ENCODE results near the gene SPECC1. TPM values are rescaled to one million over a fixed set of nuclear protein-coding genes. Genes with fewer than 3 reads are reported as not detected.
"Not testable (repeated sequence)": the region's sequence is repeated elsewhere in the genome, so short reads cannot be mapped to it uniquely, and the experiment has no call there.

SPECC1 gene
- total and polyA plus RNA-seq, 2 donors = 7.6 to 9.3 TPM

DNA sequence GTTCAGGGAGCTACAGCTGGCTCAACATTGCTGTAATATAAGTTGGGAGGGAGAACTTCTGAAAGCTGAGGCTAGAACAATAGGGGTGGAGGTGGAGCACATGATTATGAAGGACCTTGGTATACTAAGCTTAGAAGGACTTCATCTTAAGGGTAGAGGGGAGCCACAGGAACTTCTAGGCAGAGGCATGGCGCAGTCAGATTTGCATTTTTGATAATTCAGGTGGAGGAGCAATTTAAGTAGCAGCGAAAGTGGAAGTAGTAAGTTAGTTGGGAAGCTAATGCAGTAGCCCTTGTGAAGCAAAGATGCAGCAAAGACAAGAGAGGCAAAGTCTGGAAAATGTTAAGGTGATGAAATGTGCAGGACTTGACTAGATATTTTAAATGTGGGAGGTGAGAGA, 144.1 kb downstream of the SPECC1 start:
- WGBS = 98% methylated on average over 2 of the region's 2 CpGs

DNA sequence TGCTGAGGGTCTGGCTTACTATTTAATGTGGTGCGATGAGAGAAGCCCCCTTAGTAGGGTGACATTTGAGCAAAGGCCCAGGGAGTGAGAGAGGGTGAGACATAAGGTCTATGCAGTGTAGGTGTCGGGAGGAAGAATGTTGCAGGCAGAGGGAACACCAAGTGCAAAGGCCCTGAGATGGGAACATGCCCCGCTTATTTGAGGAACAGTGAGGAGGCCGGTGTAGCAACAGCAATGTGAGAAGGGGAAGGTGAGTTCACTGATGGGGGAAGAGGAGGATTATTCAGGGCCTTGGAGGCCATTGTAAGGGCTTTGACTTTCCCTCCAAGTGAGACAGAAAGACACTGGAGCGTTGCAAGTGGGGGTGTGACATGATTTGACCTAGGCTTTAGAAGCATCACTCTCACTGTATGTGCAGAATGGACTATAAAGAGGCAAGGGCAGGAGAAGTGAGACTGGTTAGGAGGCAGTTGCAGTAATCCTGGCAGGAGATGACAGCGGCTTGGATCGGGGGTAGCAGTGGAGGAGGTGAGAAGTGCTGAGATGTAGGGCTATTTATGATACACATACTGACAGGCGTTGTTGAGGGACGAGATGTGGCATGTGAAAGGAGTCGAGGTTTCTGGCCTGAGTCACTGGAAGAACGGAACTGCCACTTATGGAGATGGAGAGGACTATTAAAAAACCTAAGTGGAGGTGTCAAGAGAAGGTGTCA, 145.3 kb downstream of the SPECC1 start:
- WGBS = 96% methylated on average over 11 of the region's 11 CpGs
- H3K4me1 ChIP-seq (ENCODE audit: control insufficient read depth in 2 of 2, insufficient read depth in 2 of 2, low read length in 2 of 2) = peaks cover 13 to 15% of the 10 kb centered on the region in 2 donors

More for the DNA sequence above, 144.1 kb downstream of the SPECC1 start:
- Histone ChIP-seq H3K27ac (ENCODE audit: low read depth in 1 of 2, low read length in 1 of 2) (no peak overlapping the region), H3K4me1 (ENCODE audit: control insufficient read depth in 2 of 2, insufficient read depth in 2 of 2, low read length in 2 of 2) (peaks cover 13 to 15% of the 10 kb centered on the region in 2 donors), H3K4me3 (ENCODE audit: low read length in 2 of 2) (no peak overlapping the region), H3K27me3 (ENCODE audit: control insufficient read depth in 2 of 2, insufficient read depth in 1 of 2, low read length in 1 of 2) (peaks cover 17 to 23% of the 10 kb centered on the region in 2 donors), H3K9me3 (ENCODE audit: control insufficient read depth in 2 of 2, insufficient read depth in 1 of 2, low read length in 1 of 2) (peaks cover 1 to 3% of the 10 kb centered on the region in 2 donors), H3K36me3 (ENCODE audit: control insufficient read depth in 2 of 2, insufficient read depth in 2 of 2, low read length in 1 of 2) (no peaks in the 10 kb centered on the region)
- DNase-seq (ENCODE audit: low read depth in 6 of 9, low spot score in 9 of 9) = no peak

DNA sequence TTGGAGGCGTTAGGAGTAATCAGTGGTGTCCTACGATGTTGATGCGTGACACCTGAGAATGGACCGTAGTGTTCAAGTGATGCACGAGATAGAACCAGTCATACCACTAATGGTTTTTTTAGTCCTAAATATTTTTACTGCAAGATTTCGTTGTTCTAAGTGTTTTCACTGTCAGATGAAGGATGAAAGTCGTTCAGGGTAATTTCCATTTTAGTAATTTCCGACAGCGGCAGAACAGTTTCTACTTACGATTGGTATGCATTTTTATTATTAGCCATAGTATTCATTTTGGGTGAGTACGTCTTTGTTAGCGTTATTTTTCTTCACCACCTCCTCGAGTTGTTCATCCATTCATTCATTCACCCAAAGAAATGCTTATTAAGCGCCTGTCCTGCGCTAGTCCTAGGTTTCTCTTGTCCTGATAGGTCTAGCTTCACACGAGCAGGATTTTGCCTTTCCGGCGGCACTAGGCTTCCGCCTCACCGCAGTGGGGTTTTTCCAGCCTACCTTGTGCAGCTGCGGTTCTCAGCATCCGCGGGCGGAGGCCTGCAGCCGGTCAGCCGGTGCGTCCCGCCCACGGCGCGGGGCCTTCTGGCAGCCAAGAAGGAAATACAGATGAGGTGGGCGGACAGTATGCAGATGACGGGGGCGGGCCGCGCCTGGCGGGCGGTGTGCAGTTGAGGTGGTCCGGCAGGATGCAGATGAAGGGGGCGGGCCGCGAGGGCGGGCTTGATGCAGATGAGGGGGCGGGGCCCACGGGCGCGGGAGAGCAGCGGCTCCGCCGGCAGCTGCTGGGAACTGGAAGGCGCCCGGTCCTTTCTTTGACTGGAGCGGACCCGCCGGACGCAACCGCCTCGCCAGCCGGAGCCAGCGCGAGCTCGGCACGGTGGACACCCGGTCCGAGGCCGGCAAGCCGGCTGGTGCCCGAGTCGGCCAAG, 146.4 kb downstream of the SPECC1 start:
- Histone ChIP-seq H3K36me3 (ENCODE audit: control insufficient read depth in 2 of 2, insufficient read depth in 2 of 2, low read length in 1 of 2) (no peaks in the 10 kb centered on the region), H3K27ac (ENCODE audit: low read depth in 1 of 2, low read length in 1 of 2) (no peak overlapping the region), H3K4me3 (ENCODE audit: low read length in 2 of 2) (peak overlapping the region; percentile 24 to 60), H3K27me3 (ENCODE audit: control insufficient read depth in 2 of 2, insufficient read depth in 1 of 2, low read length in 1 of 2) (peaks cover 17 to 28% of the 10 kb centered on the region in 2 donors), H3K4me1 (ENCODE audit: control insufficient read depth in 2 of 2, insufficient read depth in 2 of 2, low read length in 2 of 2) (peaks cover 13 to 15% of the 10 kb centered on the region in 2 donors), H3K9me3 (ENCODE audit: control insufficient read depth in 2 of 2, insufficient read depth in 1 of 2, low read length in 1 of 2) (peaks cover 1 to 3% of the 10 kb centered on the region in 2 donors)
- WGBS = 11% methylated on average over 69 of the region's 69 CpGs
- DNase-seq (ENCODE audit: low read depth in 6 of 9, low spot score in 9 of 9) = peak; percentile 65 to 94 (median 89)

More for the DNA sequence above, 145.3 kb downstream of the SPECC1 start:
- Histone ChIP-seq H3K4me3 (ENCODE audit: low read length in 2 of 2) (no peak overlapping the region), H3K9me3 (ENCODE audit: control insufficient read depth in 2 of 2, insufficient read depth in 1 of 2, low read length in 1 of 2) (peaks cover 1 to 3% of the 10 kb centered on the region in 2 donors), H3K36me3 (ENCODE audit: control insufficient read depth in 2 of 2, insufficient read depth in 2 of 2, low read length in 1 of 2) (no peaks in the 10 kb centered on the region), H3K27ac (ENCODE audit: low read depth in 1 of 2, low read length in 1 of 2) (no peak overlapping the region), H3K27me3 (ENCODE audit: control insufficient read depth in 2 of 2, insufficient read depth in 1 of 2, low read length in 1 of 2) (peaks cover 17 to 28% of the 10 kb centered on the region in 2 donors)
- DNase-seq (ENCODE audit: low read depth in 6 of 9, low spot score in 9 of 9) = no peak

DNA sequence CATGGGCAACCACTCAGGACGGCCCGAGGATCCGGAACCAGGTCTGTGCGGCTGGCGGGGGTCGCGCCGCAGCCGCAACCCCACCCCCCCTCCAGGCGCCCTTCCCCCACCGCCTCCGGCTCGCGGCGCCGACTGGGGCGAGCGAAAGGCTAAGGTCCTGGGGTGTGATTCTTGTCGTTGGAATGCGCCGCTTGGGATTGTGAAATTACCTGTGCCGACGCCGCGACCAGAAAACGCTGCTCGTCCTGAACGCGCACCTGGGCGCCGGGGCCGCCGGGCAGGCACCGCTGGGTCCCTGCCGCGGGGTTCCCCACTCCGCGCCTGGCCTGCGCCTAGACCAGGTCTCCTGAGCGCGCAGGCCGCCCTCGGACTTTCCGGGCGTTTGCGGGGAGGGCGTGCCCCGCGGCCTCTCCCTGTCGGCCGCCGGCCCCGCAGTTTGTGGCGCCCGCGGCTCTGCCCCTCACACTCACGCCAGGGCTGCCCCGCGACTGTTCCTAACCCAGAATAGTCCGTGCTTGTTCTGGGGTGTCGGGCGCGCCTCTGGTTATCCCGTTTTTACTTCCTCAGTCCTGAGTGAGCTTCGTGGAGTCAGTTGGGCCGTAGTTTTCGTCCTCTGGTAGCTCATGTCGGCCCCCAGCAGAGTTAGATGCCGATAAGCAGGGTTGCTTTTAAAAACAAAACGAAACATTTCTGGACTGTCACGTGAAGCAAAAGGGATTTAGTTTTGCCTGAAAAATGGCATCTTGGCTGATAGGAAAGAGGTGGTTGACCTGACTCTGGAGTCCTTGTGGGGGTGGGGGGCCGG, 147.2 kb downstream of the SPECC1 start:
- H3K27ac ChIP-seq (ENCODE audit: low read depth in 1 of 2, low read length in 1 of 2) = no peak overlapping the region
- H3K27me3 ChIP-seq (ENCODE audit: control insufficient read depth in 2 of 2, insufficient read depth in 1 of 2, low read length in 1 of 2) = peaks cover 17 to 28% of the 10 kb centered on the region in 2 donors
- WGBS = 2% methylated on average over 72 of the region's 72 CpGs
- H3K9me3 ChIP-seq (ENCODE audit: control insufficient read depth in 2 of 2, insufficient read depth in 1 of 2, low read length in 1 of 2) = peaks cover 1 to 3% of the 10 kb centered on the region in 2 donors
- DNase-seq (ENCODE audit: low read depth in 6 of 9, low spot score in 9 of 9) = peak in 2 of 9 donors; percentile 4 to 23
- H3K4me3 ChIP-seq (ENCODE audit: low read length in 2 of 2) = peak overlapping the region; percentile 24 to 60
- no peaks in the 10 kb centered on the region for H3K36me3 ChIP-seq (ENCODE audit: control insufficient read depth in 2 of 2, insufficient read depth in 2 of 2, low read length in 1 of 2)
- H3K4me1 ChIP-seq (ENCODE audit: control insufficient read depth in 2 of 2, insufficient read depth in 2 of 2, low read length in 2 of 2) = peaks cover 13 to 15% of the 10 kb centered on the region in 2 donors

DNA sequence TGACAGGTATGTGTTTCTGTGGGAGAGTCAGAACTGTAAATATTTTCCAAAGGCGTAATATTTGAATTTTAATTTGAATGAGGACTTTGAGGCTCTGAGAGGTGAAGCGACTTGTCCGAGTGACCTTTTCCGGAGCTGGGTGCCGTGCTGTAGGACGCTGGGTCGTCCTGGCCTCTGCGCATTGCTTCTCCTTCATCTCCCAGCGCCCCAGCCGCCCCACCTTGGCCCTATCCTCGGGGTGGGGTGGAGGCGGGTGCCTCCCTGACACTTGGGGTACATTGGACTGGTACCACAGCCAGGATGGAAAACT, 147.8 kb downstream of the SPECC1 start:
- H3K4me3 ChIP-seq (ENCODE audit: low read length in 2 of 2) = peak overlapping the region; percentile 24 to 60
- peaks cover 13 to 15% of the 10 kb centered on the region in 2 donors for H3K4me1 ChIP-seq (ENCODE audit: control insufficient read depth in 2 of 2, insufficient read depth in 2 of 2, low read length in 2 of 2)
- peaks cover 17 to 28% of the 10 kb centered on the region in 2 donors for H3K27me3 ChIP-seq (ENCODE audit: control insufficient read depth in 2 of 2, insufficient read depth in 1 of 2, low read length in 1 of 2)
- DNase-seq (ENCODE audit: low read depth in 6 of 9, low spot score in 9 of 9) = no peak
- H3K27ac ChIP-seq (ENCODE audit: low read depth in 1 of 2, low read length in 1 of 2) = no peak overlapping the region
- no peaks in the 10 kb centered on the region for H3K36me3 ChIP-seq (ENCODE audit: control insufficient read depth in 2 of 2, insufficient read depth in 2 of 2, low read length in 1 of 2)
- WGBS = 94% methylated on average over 12 of the region's 12 CpGs
- peaks cover 1 to 3% of the 10 kb centered on the region in 2 donors for H3K9me3 ChIP-seq (ENCODE audit: control insufficient read depth in 2 of 2, insufficient read depth in 1 of 2, low read length in 1 of 2)

DNA sequence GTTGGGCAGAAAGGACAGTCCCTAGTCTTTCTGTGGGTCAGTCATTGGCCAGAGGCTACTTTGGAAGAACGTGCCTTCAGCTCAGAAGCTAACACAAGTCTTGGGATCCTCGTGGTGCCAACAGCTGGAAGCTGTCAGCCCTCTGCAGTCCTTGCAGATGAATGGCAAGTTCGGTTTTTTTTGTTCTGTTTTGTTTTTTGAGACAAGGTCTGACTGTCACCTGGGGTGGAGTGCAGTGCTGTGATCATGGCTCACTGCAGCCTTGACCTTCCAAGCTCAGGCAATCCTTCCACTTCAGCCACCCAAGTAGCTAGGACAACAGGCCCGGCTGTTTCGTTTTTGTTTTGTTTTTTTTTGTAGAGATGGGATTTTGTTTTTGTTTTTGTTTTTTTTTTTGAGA, 149.4 kb downstream of the SPECC1 start:
- Histone ChIP-seq H3K27ac (ENCODE audit: low read depth in 1 of 2, low read length in 1 of 2) (no peak overlapping the region), H3K27me3 (ENCODE audit: control insufficient read depth in 2 of 2, insufficient read depth in 1 of 2, low read length in 1 of 2) (peaks cover 17 to 28% of the 10 kb centered on the region in 2 donors), H3K4me1 (ENCODE audit: control insufficient read depth in 2 of 2, insufficient read depth in 2 of 2, low read length in 2 of 2) (peaks cover 13 to 15% of the 10 kb centered on the region in 2 donors), H3K36me3 (ENCODE audit: control insufficient read depth in 2 of 2, insufficient read depth in 2 of 2, low read length in 1 of 2) (no peaks in the 10 kb centered on the region), H3K9me3 (ENCODE audit: control insufficient read depth in 2 of 2, insufficient read depth in 1 of 2, low read length in 1 of 2) (peaks cover 1 to 3% of the 10 kb centered on the region in 2 donors), H3K4me3 (ENCODE audit: low read length in 2 of 2) (no peak overlapping the region)
- DNase-seq (ENCODE audit: low read depth in 6 of 9, low spot score in 9 of 9) = no peak
- WGBS = 97% methylated on average over 5 of the region's 5 CpGs

DNA sequence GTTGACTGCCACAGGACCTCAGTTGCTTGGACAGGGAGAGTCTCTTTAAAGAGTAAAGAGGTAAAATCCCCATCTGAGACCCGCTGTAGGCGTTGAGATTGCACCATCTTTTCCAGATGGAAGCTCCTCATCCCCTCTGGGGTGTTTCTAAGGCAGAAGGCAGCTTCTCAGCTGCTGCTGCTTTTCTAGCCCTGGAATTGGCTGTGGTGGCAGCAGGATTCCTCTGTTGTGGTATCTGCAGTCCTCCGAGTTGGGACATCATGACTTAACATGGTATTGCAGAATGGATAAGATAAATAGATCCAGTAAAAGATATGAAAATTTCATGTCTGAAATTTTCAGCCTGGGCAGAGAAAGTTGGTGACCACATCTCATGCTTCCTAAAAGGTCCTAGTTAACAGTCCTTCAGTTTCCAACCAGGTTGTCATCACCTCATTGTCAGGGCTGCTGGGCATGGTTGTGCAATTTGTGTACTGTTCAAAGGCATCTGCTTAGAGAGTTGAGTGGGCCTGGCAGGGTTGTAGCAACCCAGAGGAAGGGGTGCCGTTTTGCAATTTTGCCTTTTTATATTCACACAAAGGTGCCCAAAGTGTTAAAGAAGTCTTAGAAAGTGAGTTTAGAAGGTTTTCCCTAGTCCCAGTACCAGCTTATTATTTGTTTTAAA, 150.4 kb downstream of the SPECC1 start:
- no peak overlapping the region for H3K4me3 ChIP-seq (ENCODE audit: low read length in 2 of 2)
- 96% methylated on average over 4 of the region's 4 CpGs for WGBS

DNA sequence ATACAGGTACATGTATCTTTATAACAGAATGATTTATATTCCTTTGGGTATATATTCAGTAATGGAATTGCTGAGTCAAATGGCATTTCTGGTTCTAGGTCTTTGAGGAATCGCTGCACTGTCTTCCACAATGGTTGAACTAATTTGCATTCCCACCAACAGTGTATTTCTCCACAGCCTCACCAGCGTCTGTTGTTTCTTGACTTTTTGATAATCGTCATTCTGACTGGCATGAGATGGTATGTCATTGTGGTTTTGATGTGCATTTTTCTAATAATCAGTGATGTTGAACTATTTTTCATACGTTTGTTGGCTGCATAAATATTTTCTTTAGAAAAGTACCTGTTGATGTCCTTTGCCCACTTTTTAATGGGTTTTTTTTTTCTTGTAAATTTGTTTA, 156.4 kb downstream of the SPECC1 start:
- H3K9me3 ChIP-seq (ENCODE audit: control insufficient read depth in 2 of 2, insufficient read depth in 1 of 2, low read length in 1 of 2); H3K36me3 ChIP-seq (ENCODE audit: control insufficient read depth in 2 of 2, insufficient read depth in 2 of 2, low read length in 1 of 2); H3K4me3 ChIP-seq (ENCODE audit: low read length in 2 of 2); H3K27me3 ChIP-seq (ENCODE audit: control insufficient read depth in 2 of 2, insufficient read depth in 1 of 2, low read length in 1 of 2); DNase-seq (ENCODE audit: low read depth in 6 of 9, low spot score in 9 of 9); H3K27ac ChIP-seq (ENCODE audit: low read depth in 1 of 2, low read length in 1 of 2); H3K4me1 ChIP-seq (ENCODE audit: control insufficient read depth in 2 of 2, insufficient read depth in 2 of 2, low read length in 2 of 2): not testable (repeated sequence)
- 95% methylated on average over 4 of the region's 4 CpGs for WGBS

More for the DNA sequence above, 150.4 kb downstream of the SPECC1 start:
- DNase-seq (ENCODE audit: low read depth in 6 of 9, low spot score in 9 of 9) = no peak
- H3K36me3 ChIP-seq (ENCODE audit: control insufficient read depth in 2 of 2, insufficient read depth in 2 of 2, low read length in 1 of 2) = no peaks in the 10 kb centered on the region
- H3K27ac ChIP-seq (ENCODE audit: low read depth in 1 of 2, low read length in 1 of 2) = no peak overlapping the region
- H3K27me3 ChIP-seq (ENCODE audit: control insufficient read depth in 2 of 2, insufficient read depth in 1 of 2, low read length in 1 of 2) = peaks cover 17 to 28% of the 10 kb centered on the region in 2 donors
- peaks cover 13 to 15% of the 10 kb centered on the region in 2 donors for H3K4me1 ChIP-seq (ENCODE audit: control insufficient read depth in 2 of 2, insufficient read depth in 2 of 2, low read length in 2 of 2)
- peaks cover 1 to 3% of the 10 kb centered on the region in 2 donors for H3K9me3 ChIP-seq (ENCODE audit: control insufficient read depth in 2 of 2, insufficient read depth in 1 of 2, low read length in 1 of 2)
